Fibroblast of peridontal ligament (primary cell): Measurements from ENCODE around the gene PVALB.

ENCODE experiments used
- DNase-seq: peaks from one replicate; pipeline ENCODE4 v3.0.0-alpha.2; 2010; ENCODE audit errors: extremely low read depth

Gene PVALB

DNA sequence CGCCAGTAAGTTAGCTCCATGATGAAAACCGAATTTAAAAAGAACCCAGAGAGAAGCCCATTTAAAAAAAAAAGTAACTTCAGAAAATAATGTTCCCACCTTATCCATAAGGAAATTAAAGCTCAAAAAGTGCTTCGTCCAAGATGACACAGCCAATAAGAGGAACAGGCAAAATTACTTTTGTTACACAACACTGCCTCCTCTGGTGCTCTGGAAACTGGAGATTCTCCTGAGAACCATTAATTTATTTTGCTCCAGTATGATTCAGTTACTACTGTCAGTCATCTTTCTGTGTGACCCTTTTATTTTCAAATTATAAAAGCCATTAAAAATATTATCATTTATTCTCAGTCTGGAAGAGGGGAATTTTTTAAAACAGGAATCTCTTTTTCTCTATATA, 42.9 kb downstream of the PVALB start:
- peak; percentile 59 for DNase-seq

DNA sequence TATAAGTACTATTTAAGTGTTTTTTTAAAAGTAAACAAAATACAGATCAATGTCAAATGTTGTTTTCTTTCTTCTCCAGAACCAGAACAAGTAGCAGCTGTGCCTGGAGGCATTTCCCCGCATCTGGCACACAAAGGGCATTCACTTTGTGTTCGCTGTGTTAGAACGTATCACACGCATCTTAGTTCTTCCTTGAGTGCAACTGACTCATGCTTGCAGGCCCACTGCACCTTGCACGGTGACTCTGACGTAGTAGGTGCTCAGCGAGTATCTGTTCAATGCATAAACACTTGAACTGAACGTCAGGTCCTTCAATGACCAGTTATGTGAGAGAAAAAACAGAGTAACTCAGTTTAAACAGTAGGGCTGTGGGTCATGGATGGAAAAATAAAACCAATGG, 44.4 kb downstream of the PVALB start:
- DNase-seq = no peak

- no peak for DNase-seq
Observed at GRCh38 chr22:36771356-36772063, 45.3 kb downstream of the PVALB start.

DNA sequence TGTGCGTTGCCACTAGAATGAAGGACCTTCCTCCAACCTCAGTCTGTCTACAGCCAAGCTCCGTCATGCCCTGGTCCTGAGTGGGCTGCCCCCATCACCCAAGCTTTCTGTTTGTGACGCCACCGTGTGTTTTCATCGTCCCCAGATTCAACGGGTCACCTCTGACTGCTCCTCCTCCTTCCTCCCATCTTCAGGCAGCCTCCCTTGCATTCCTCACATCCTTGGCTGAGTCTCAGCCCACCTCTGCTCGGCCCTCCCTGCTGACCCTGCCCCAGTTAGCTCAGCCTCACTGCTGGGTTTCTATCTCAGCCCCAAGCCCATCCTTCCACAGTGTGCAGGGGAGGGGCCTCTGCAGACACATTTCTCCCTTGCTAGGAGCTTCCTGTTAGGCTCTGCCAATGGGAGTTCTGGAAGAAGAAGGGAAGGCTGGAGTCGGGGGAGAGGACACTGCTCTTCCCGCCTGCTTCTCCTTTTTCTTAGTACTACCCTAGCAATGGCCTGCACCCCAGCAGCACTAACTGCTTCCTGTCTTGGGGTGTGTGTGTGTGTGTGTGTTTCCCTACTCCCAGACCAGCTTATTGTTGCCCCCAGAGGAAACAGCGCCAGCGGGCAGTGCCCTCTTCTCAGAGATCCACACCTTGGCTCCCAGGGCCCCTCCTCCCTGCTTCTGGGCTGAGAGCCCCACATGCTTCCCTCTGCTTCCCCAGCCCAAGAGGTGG, 46.2 kb downstream of the PVALB start:
- DNase-seq = no peak

DNA sequence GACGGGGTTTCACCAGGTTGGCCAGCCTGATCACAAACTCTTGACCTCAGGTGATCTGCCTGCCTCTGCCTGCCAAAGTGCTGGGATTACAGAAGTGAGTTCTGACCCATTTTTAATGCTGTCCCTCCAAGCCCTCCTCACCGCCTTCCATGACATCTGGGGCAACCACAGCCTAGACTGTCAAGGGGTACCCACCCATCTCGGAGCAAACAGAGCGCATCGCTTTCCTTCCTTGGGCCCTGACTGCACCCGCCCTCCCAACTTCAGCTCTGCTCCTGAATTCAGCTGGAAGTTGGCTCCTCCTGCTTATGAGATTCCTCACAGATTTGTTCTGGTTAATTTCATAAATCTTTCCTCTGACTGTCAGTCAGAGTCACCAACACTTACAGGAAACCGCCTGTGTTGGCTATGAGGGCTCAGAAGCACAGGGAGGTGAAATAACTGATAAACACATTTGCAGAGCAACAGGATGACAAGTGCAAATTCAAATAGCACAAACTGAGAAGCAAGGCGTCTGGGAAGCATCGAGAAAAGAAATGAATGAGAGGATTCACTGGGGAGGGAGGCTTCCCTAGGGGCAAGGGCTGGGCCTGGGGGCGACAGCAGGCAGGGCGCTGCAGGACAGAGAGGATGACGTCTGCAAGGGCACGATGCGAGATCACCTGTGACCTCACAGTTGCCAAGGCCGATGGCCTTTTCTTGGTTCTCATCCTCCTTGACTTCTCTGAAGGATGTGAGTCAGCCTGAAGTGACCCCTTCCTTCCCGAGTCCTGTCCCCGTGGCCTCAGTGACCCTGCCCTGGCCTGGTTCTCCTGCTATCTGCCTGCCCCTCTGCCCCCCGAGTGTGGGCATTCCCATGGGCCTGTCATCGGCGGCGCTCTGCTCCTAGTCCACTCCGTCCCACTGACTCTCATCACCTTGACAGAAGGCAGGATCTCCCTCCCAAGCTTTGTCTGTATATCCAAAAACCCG, 47.0 kb downstream of the PVALB start:
- no peak for DNase-seq

DNA sequence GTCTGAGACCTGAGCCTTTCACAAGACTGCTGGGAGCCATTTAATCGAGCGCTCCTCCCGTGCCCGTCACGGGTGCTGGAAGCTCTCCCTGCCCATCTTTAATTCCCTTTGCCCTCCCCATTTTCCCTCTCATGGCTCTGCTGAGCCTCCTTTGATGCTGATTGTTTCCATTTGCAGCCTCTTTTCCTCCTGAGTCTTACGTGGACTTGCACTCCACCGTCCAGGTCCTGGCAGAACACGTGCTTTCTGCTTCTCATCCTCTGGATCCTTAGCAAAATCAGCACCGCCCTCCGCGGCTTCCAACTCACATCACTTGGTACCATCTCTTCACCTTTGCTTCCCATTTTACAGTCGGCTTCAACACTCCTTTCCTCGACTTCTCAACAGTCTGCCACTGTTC, 48.2 kb downstream of the PVALB start:
- no peak for DNase-seq

DNA sequence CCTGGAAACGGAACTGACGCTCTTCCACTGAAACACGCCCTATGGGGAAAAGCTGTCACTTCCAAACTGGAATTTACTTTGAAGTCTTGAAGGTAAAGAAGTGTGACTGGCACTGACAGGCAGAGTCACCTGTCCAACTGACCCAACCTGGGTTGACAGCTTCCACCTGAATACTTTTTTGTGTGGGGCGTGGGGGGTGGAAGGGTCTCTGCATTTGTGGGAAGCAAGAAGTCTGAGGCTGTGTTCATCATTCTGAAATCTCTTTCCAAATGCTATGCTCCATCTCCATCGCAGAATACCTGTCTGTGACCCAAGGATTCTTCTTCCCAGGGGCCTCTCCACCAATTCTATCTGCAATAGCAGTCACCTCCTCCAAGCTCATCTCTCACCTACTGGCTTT, 48.7 kb downstream of the PVALB start:
- DNase-seq = no peak

DNA sequence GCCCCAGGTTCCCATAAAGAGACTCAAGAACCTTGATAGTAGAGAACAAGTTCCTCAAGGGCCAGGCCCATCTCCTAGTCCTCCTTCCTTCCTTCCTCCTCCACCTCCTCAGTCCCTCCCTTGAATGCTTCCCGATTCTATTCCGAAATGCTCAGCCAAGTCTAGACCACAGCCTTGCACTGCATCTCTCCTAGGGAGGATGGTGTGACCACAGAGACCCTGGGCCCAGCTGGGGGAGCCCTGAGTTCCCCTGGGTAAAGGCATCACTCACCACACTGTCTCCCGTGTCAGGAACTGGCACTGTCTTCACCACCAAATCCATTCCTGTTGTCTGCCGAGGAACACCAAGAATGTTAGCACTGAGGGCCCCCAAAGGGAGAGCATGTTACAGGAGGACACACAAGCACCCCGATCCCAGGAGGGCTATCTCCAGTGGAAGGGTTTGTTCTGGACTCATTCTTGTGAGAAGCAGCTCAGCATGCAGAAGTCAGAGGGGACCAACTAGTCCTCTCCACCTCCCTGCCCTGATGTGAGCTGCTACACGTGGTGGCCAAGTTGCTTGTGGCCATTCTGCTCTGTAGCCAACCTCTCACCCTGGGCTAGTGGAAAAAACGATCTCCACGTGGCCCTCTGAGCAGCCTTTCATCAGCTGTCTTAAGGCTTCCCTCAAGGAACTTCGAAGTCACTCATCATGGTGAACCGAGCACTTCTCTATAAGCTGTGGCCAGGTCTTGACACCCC, 49.6 kb downstream of the PVALB start:
- DNase-seq = no peak

DNA sequence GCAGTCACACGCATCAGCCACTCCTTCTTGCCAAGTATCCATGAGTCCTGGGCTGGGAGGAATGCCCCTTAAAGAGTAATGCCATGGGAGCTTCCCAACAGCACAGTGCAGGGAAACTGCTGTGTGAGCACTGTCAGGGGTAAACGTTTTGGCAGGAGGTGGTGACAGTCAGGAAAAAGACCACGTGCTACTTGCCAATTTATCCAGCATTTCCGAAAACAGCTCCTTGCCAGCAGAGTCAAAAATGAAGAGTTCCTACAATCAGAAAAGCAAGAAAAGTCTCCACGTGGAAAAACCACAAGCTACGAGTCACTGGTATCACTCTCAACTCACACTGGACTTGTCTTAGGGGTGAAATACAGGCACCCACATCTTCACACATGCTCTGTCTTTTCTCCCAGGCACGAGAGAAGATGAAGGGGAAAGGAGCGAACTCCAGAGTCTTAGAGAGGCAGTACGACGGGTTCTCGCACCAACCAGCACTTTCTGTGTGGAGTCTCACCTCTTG, 50.8 kb downstream of the PVALB start:
- peak; percentile 47 for DNase-seq

- DNase-seq = no peak
Observed at GRCh38 chr22:36765131-36765942, 51.5 kb downstream of the PVALB start.

GRCh38 chr22:36764641-36765040, 52.2 kb downstream of the PVALB start:
- DNase-seq = no peak

GRCh38 chr22:36764060-36764459, 52.8 kb downstream of the PVALB start:
- no peak for DNase-seq

GRCh38 chr22:36763576-36763975, 53.3 kb downstream of the PVALB start:
- no peak for DNase-seq

DNA sequence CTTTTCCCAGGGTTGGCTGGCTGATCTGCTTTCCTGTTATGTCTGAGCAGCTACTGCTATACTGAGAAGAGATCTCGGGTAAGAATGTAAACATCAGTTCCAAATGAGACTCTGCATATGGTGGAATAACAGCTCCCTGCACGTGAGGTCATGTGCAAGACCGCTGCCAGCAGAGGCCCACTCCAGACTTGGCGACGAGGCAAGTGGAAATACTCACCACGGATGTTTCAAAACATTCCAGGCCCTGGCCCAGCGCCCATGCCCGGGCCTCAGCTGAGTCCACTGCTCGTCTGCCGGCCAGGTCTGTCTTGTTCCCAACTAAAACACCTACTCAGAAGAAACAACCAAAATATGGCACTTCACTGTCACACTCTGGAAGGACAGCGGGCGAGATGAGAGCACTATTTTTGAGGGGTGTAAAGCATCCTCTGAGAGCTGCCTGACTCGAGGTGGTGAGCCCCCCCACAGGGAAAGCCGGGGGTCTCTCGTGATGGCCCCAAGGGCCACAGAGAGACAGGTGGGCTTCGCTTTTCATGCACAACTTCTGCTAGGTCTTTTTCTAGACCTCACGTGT, 54.1 kb downstream of the PVALB start:
- DNase-seq = peak; percentile 33

- no peak for DNase-seq
Observed at GRCh38 chr22:36761553-36762240, 55.1 kb downstream of the PVALB start.

GRCh38 chr22:36760786-36761185, 56.0 kb downstream of the PVALB start:
- no peak for DNase-seq

- no peak for DNase-seq
Observed at GRCh38 chr22:36759481-36760159, 57.2 kb downstream of the PVALB start.

- DNase-seq = no peak
Observed at GRCh38 chr22:36758792-36759271, 58.0 kb downstream of the PVALB start.

DNA sequence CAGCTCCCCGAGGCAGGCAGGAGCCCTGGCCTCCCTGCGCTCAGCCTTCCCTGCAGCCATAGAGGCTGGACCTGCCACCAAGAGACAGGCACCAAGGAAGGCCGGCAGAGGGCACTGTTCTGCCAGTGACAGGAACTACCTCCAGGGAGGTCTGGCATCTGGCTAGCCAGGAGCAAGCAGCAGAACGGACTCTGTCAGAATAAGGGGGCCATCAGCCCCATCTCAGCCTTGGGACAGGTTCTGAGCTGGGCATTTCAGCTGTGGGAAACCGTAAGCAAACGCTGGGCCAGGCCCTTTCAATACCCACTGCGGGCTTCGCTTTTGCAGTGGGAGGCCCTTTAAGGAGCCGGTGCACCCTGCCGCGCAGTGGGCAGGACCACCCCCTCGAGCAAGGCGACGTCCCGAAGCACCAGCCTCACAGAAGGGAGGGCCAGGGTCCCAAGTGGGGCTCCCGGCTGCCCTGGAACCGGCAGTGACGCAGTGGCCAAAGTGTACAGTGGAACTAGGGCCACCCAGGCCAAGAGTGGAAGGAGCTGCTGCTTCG, 59.1 kb downstream of the PVALB start:
- DNase-seq = peak; percentile 59
